NCI-H510A (cell line): ENCODE measurements around the gene ADGRA1.
"Not testable (repeated sequence)": the region's sequence is repeated elsewhere in the genome, so short reads cannot be mapped to it uniquely, and the experiment has no call there.

Experiments used
- DNase-seq: peaks from one replicate; lab custom pipeline; 2025; lab: John Stamatoyannopoulos, UW

ADGRA1 gene

DNA sequence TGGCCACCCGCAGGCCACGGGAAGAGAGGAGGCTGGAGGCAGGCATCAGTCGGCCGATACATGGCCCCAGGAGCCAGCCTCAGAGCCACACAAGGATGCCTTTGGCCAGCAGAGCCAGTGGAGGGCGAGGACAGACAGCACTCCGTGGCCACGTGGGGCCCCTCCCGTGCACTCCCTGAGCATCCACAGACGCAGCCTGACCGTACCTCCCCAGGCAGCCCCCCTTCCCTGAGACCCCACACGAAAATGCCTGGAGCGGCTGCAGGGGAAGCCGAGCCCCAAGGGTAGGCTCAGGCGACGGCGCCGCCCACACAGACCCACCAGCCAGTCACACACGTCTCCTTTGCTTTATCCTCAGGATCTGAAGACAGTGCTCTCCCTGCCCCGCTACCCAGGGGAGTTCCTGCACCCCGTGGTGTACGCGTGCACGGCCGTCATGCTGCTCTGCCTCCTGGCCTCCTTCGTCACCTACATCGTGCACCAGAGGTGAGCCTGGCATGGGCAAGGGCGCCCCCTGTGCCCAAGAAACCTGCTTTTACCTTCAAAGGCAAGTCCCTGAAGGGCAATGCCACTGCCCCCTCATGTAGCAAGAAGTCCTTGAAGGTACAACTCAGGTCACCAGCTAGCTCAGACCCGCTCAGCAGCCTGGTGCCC is 9.0 kb downstream of the ADGRA1 start:
- no peak for DNase-seq

DNA sequence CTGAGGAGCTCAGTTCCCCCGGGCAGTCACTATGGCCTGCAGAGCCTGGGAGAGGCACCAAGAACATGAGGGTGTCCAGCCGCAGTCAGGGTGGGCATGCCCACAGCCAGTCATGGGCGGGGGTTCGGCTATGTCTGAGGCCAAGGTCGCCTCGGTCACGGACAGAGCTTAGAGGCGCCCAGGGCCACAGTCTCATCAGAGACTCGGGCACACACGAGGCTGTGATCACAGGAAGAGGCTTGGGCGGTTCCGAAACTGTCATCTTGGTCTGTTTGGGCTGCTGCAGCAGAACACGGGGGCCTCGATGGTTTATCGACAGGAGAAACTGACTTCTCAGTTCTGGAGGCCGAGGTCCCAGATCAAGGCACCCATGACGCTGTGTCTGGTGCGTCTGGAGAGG is 9.7 kb downstream of the ADGRA1 start:
- DNase-seq, result no peak

DNA sequence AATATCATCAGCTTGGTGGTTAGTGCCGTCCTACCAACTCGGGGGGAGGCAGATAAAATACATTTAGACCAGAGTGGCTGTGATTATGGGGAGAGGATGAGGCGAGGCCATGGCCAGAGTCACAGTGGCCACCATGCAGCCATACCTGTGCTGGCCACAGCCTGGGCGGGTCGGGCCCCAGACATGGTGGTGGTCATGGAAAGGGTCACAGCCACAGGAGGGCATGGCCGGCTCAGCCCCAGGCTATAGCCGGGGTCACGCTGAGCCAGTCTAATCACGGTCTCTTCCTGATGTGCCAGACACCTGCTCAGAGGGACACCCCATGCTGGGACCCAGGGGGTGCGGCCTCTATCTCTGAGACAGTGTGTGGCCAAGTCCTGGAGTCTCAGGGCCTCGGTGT is 10.2 kb downstream of the ADGRA1 start:
- no peak for DNase-seq

DNA sequence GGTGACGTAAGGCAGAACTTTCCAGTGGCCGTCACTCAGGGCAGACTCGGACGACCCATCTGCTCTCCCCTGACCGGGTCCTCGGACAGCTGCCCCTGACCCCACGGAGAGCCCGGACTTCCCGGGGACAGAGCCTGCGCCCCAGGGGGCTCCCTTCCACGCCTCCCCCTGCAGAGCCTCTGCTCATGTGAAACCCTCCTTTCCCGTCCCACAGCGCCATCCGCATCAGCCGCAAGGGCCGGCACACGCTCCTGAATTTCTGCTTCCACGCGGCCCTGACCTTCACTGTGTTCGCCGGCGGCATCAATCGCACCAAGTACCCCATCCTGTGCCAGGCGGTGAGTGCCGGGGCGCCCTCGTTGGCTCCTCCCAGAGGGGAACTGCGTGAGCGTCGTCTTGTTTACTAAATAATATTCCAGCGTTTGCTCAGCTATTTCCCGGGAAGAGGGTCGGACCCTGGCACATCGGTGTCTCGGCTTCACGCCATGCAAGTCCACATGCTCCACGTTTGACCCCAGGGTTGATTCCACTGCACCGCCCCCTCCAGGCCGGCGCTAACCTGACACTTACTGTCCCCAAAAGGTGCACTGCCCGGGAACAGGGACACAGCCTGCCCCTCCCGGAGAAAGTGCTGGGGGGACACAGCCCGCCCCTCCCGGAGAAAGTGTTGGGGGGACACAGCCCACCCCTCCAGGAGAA is 10.9 kb downstream of the ADGRA1 start:
- no peak for DNase-seq

DNA sequence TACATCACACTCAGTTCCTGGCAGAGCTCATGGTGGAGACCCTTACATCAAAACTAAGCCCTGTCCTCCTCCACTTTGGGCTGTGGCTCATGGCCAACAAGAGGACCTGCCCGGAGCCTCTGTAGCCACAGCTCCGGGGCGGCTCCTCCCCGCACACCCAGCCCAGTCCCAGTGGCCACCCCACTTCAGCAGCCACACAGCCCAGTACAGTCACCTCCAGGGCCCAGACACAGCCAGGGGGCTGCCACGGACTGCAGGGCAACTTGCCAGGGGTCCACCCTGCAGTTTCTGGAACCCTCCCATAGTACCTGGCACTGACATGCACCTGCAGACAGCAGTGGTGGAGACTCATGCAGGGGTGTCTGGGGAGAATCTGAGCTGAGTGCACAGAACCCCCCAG is 11.8 kb downstream of the ADGRA1 start:
- no peak for DNase-seq

DNA sequence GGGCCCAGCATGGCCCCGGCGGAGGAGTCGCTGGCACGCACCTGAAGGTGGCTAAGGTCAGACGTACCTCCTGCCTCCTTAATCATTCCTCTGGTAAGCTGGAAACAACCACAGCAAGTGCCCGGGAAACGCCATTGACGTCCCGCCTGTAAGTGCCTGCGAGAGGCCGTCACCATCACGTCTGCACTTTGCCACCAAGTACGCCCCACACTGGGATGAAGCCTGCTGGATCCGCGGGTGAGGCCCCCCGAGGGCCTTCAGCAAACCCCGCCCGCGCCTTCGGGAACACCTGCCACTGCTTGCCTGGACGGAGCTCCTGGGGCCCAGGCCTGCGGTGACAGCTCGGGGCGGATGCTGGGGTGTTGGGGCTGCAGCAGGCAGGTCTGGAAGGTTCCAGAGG is 12.5 kb downstream of the ADGRA1 start:
- no peak for DNase-seq

DNA sequence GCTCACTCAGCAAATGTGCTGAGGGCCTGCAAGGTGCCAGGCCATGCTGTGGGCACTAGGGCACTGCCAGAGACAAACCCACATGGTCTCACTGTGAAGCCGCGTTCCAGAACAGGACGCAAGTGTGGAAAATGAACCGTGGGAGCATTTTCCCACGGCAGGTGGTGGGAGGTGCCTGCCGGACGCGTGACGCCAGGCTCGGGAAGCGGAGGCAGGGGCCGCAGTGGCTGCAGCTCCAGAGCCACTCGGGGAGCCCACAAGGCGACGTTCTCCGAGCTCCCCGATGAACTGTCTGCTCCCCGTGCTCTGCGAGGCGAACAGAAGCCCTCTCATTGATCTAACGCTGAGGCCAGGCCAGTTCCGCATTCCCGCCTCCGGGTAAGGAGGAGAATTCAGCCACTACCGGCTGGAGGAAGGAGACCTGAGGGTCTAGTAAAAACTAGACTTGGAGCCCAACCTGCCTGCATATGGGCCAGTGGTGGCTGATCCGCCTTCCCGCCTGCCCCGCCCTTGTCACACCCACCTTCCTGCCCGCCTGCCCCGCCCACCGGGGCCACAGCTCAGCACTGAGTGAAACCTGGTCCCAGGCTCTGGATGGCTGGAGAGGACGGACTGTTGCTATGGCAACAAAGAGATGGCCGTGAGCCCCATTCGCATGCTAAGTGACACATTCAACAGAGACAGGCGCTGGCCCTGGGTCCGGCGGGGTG is 13.1 kb downstream of the ADGRA1 start:
- DNase-seq, result no peak

DNA sequence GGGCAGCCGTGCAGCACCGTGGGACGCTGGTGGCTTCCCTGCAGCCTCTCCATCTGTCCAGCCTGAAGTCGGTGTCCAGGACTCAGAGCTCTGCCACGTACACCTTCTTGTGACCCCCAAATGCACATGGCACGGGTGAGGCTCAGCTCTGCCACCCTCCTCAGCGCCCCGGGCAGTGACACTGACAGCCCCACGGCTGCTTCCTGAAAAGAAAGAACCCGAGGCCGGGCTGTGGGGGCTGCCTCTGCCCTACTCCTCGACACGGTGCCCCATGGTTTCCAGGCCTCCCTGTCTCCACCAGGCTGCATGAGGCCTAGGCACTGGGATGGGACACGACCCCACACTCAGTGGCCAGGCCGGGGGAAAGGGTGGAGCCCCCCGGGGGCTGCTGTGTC is 13.7 kb downstream of the ADGRA1 start:
- no peak for DNase-seq

DNA sequence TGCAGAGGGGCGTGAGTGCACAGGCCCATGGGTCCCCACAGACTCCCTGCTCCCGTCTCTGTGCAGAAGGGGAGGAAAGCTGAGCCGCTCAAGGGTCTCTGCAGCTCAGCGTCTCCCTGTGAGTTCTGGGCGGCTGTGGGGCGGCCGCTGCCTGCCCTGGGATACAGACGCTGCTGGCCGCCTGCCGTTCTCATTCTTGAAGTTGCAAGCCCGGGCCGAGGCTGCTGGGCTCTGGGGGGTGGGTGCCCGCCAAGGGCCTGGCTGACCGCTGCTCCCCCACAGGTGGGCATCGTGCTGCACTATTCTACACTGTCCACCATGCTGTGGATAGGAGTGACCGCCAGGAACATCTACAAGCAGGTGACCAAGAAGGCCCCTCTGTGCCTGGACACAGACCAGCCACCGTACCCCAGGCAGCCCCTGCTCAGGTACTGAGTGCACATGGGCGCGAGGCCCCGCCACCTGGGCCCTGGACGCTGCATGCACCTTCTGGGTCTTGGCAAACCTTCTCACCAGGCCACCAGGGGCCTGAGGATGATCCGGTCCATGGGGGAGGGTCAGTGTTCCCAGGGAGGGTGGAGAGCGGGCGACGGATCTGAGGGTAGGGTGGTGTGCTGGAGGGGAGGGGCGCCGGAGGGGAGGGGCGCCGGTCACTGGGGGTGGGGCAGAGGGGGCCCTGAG is 14.8 kb downstream of the ADGRA1 start:
- no peak for DNase-seq

DNA sequence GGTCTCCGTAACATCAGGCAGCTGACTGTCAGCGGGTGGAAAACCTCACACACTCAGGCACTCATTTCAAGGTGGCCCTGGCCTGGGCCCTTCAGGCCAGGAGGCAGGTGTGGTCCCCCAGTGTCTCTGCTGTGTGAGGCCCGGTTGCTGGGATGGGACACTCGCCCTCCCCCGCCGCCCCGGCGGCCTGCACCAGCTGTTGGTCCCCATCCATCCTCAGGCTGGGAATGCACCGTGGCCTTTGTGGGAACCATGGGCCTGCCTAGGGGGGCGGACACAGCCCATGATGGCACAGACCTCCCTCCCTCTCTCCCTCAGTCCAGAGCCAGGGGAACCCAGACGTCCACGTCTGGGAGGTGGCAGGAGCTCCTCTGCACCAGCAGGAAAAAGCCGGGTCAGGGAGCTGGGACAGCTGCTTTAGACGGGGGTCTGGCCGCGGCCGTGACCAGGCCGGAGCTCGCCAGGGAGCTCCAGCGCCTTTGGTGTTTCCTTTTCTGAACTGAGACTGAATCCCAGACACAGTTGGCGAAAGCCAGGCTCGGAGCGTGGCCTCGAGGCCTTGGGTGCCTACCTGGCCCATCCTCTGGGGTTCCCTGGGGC is 15.7 kb downstream of the ADGRA1 start:
- no peak for DNase-seq

DNA sequence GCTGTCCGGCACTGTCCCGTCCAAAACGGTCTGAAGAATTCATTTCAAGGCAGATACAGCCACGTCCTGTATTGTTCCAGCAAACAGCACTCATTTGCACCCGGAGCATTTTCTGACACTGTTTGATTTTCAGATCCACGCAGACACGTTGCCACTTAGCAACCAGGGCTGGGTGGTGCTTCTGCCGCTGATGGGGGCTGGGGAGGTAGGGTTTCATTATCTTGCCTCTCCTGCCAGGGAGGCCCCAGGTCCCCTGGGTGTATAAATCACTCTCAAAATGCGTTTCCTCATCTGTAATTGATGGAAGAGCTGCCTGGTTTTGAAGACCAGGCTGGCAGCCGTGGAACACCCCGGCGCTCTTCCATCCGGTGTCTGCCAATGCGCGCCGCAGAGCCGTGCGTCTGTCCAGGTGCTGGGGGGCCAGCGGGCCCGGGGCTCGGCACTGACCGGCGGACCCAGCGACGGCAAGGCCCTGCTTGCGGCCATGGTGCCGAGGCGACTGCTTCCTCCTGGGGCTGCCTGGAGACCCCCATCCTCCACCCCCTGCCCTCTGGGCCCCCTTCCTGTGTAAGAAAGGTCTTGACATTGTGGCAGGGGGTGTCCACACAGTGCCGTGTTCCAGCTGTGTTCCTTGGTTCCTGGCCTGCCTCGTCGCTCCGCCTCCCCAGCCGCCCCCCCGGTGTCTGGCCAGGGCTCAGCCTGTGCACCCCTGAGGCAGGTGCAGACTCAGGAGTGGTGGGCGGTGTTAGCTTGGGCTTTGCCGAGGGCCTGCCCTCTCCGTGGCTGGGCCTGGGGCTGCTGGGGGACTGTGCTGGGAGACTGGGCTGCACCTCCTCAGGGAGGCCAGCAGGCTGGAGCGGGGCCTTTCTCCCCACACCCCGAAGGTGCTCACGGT is 16.6 kb downstream of the ADGRA1 start:
- DNase-seq, result no peak

DNA sequence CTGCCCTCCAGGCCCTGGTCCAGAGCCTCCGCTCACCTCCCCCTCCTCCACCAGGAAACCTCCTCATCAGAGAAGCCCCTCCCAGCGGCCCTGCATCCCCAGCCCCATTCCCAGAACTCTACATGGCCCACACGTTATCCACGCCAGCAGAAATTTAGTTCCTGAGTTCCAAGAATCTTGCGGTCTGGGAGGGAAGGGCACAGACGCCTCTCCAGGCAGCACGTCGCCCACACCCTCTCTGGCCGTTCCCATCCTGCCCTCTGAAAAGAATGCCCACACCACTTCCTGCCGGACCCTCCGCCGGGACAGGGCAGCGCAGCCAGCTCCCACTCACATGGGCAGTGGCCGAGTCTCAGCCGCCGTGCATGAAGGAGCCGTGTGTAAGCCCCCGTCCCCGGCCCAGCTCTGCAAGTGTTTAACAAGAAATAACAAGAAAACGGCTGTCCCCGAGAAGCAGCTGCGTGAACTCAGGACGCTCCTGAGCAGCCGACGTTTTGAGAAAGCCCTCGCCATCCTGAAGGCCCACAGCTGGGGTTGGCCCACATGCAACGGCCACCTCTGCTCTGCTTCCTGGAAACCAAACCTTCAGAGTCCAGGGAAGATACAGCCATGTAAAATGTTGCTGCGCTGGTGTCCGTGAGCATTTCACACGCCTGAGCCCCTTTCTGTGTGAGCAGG is 17.4 kb downstream of the ADGRA1 start:
- no peak for DNase-seq

DNA sequence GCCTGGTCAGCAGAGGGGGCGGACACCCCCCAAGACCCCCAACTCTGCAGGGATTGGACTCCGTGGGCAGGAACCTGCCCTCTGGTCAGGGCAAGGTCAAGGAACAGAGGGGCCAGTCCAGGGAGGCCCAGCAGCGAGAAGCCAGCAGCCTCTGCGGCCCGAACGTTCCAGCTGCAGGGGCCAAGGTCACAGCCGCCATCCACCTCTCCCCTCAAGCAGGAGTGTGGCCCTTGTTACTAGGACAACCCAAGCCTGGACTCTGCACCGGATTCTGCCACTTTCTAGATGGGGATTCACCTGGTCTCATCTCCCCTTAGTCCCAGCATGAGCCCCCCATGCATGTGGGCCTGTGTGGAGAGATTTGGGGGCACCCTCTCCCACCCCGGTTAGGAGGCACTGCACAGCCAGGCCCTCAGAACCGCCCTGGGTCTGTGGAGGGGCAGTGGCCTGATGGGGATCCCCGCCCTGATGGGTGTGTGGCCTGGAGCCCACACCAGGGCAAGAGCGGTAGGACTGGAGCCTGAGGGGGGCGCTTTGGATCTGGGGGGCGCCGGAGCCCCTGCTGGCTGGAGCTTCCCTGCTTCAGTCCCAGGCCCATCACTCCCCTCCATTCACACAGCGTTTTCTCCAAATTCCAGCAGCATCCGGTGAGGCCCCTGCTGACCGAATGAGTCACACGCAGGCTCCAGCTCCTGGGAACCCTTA is 18.1 kb downstream of the ADGRA1 start:
- DNase-seq, result no peak

DNA sequence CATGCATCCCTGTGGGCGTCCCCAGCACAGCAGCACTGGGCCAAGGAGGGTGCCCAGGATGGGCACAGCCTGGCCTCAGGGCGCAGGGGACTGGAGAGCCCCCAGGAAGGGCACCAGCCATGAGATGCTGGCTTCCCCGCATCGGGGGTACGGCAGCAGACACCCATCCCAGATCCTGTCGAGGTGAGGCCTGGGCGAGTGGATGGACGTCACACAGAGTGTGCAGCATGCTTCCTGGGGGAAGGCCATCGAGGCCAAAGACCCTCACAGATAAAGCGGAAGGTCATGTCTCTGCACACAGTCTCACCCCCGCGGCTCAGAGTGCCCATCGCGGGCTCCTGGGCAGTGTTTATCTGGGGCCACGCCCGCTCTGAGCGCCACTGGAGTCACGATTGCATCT is 18.8 kb downstream of the ADGRA1 start:
- no peak for DNase-seq

DNA sequence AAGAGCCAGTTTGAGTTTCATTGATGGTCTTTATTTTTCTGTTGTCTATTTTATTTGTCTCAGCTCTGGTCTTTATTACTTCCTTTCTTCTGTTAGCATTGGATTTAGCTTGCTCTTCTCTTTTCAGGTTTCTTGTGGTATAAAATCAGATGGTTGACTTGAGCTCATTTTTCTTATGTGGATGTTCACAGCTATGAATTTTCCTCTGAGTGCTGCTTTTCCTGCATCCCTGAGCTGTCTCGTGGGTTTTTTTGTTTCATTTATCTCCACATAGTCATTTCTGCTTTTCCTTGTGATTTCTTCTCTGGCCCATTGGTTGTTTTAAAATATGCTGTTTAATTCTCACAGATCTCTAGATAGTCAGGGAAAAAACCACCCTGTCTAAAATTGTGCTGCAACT is 19.7 kb downstream of the ADGRA1 start:
- no peak for DNase-seq

DNA sequence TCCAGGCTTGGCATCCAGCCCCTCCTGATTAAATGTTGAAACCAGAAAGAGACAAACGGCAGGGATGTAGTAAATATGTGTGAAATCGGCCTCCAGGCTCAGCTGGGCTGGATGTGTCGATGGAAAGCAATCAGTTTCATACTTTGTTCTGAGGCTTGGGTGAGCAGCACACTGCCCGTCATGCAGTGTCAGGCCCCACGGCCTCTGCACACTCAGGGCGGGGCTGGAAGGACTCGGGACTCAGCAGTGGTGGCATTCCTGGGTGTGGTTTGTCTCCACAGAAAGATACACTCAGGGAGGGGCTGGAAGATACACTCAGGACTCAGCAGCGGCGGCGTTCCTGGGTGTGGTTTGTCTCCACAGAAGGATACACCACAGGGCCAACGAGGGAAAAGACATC is 22.0 kb downstream of the ADGRA1 start:
- no peak for DNase-seq

DNA sequence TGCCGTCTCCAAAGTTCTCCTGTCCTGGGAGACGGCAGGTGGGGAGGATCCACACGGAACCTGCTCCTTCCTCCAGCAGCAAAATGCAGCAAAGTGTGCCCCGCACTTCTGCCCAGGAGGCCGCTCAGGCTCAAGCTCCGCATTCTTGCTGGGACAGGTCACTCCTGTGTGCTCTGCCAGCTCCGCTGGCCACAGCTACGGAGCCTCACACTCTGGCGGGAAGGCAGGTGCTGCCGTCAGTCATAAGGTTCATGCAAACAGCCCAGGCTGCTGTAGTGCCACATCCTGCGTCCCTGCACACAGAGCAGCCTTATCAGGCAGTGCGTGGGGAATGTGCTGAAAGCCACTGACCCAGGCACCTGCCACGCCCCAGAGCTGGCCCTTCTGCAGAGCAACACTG is 22.4 kb downstream of the ADGRA1 start:
- DNase-seq, result no peak

DNA sequence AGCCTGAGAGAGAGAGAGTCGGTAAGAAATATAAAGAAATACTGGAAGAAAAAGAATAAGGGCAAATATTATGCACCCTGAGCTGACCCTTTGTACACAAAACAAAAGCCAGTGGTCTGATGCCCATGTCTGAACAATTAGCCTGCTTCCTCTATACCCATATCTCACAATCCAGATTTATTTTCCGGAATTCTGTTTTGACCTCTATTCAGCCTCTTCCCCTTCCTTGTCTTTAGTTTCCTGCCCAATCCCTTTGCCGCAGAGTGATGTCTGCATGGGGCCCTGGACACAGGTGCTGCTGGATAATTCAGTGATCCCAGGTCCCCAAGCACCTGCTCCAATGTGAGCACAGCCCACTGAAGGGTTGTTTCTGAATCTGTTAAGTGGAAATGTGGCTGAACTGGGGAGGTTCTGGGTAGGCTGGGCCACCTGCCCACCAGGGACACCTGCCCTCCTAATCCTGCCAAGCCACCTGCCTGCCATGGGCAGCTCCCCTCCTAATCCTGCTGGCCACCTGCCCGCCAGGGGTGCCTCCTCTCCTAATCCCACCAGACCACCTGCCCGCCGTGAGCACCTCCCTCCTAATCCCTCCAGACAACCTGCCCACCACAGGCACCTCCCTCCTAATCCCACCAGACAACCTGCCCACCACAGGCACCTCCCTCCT is 23.0 kb downstream of the ADGRA1 start:
- no peak for DNase-seq

DNA sequence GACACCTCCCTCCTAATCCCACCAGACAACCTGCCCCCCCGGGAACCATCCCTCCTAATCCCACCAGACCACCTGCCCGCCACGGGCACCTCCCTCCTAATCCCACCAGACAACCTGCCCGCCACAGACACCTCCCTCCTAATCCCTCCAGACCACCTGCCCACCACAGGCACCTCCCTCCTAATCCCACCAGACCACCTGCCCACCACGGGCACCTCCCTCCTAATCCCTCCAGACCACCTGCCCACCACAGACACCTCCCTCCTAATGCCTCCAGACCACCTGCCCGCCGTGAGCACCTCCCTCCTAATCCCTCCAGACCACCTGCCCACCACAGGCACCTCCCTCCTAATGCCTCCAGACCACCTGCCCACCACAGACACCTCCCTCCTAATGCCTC is 23.9 kb downstream of the ADGRA1 start:
- DNase-seq, result not testable (repeated sequence)
